ENCODE measurements around the gene INSYN2B.

INSYN2B gene

GRCh38 chr5:169875731-169876130 lies 104.6 kb downstream of the INSYN2B start:
- Histone ChIP-seq H2BK15ac (ENCODE audit: low read length) (no peak overlapping the region), H3K36me3 (replicated peaks in 1 of 2; ENCODE audit: control insufficient read depth in 2 of 2, insufficient read depth in 2 of 2, low read length in 2 of 2) (no peaks in the 10 kb centered on the region), H3K23ac (ENCODE audit: low read depth, low read length, poor library complexity) (no peak overlapping the region), H3K27me3 (ENCODE audit: control insufficient read depth in 3 of 3, insufficient read depth in 3 of 3, low read depth in 1 of 3, low read length in 3 of 3) (no peaks in the 10 kb centered on the region), H4K8ac (ENCODE audit: low read depth, low read length) (no peak overlapping the region), H3K9me3 (replicated peaks in 1 of 2; ENCODE audit: control insufficient read depth in 2 of 2, insufficient read depth in 1 of 2, low read depth in 1 of 2, low read length in 2 of 2) (no peaks in the 10 kb centered on the region), H3K4ac (ENCODE audit: low read length) (no peak overlapping the region), H3K4me2 (ENCODE audit: insufficient read depth, low read length, poor library complexity, severe bottlenecking) (no peak overlapping the region), H2BK120ac (ENCODE audit: low read depth, low read length) (no peak overlapping the region), H3K4me3 (ENCODE audit: low read length in 2 of 2) (no peak overlapping the region), H3K9ac (ENCODE audit: low read depth, low read length, poor library complexity) (no peak overlapping the region), H3K79me1 (ENCODE audit: low read depth, low read length) (no peaks in the 10 kb centered on the region), H2AFZ (ENCODE audit: low read length) (no peak overlapping the region), H3K18ac (ENCODE audit: low read length) (peak overlapping the region; percentile 29), H2AK5ac (ENCODE audit: low read depth, low read length) (no peak overlapping the region), H3K4me1 (ENCODE audit: control insufficient read depth in 2 of 2, insufficient read depth in 1 of 2, low read depth in 1 of 2, low read length in 2 of 2) (no peaks in the 10 kb centered on the region), H3K27ac (replicated peaks; ENCODE audit: low read length) (no peak overlapping the region), H2BK12ac (ENCODE audit: low read length) (no peak overlapping the region), H2BK5ac (ENCODE audit: low read length) (no peak overlapping the region), H3K14ac (ENCODE audit: low read length) (no peak overlapping the region), H4K91ac (ENCODE audit: low read depth, low read length, poor library complexity) (no peak overlapping the region)
- no CpG with 5 or more reads among the region's 4 CpGs for WGBS, 2 donors (ENCODE audit: extremely low coverage in 2 of 2, insufficient read length in 2 of 2, insufficient replicate concordance in 1 of 2)
- DNase-seq (ENCODE audit: low spot score): no peak

- no peak overlapping the region for H2BK15ac ChIP-seq (ENCODE audit: low read length)
- no peak overlapping the region for H3K4me3 ChIP-seq (ENCODE audit: low read length in 2 of 2)
- H4K8ac ChIP-seq (ENCODE audit: low read depth, low read length): no peak overlapping the region
- H2AK5ac ChIP-seq (ENCODE audit: low read depth, low read length): no peak overlapping the region
- H2BK120ac ChIP-seq (ENCODE audit: low read depth, low read length): no peak overlapping the region
- no peak overlapping the region for H3K9ac ChIP-seq (ENCODE audit: low read depth, low read length, poor library complexity)
- H3K27ac ChIP-seq (replicated peaks; ENCODE audit: low read length): no peak overlapping the region
- H4K91ac ChIP-seq (ENCODE audit: low read depth, low read length, poor library complexity): no peak overlapping the region
- H3K9me3 ChIP-seq (replicated peaks in 1 of 2; ENCODE audit: control insufficient read depth in 2 of 2, insufficient read depth in 1 of 2, low read depth in 1 of 2, low read length in 2 of 2): no peaks in the 10 kb centered on the region
- H3K4ac ChIP-seq (ENCODE audit: low read length): no peak overlapping the region
- H3K36me3 ChIP-seq (replicated peaks in 1 of 2; ENCODE audit: control insufficient read depth in 2 of 2, insufficient read depth in 2 of 2, low read length in 2 of 2): no peaks in the 10 kb centered on the region
- no peaks in the 10 kb centered on the region for H3K4me1 ChIP-seq (ENCODE audit: control insufficient read depth in 2 of 2, insufficient read depth in 1 of 2, low read depth in 1 of 2, low read length in 2 of 2)
- no CpG with 5 or more reads among the region's 8 CpGs for WGBS, 2 donors (ENCODE audit: extremely low coverage in 2 of 2, insufficient read length in 2 of 2, insufficient replicate concordance in 1 of 2)
- H3K18ac ChIP-seq (ENCODE audit: low read length): no peak overlapping the region
- no peak overlapping the region for H2BK5ac ChIP-seq (ENCODE audit: low read length)
- H3K14ac ChIP-seq (ENCODE audit: low read length): no peak overlapping the region
- no peaks in the 10 kb centered on the region for H3K27me3 ChIP-seq (ENCODE audit: control insufficient read depth in 3 of 3, insufficient read depth in 3 of 3, low read depth in 1 of 3, low read length in 3 of 3)
- no peak overlapping the region for H3K23ac ChIP-seq (ENCODE audit: low read depth, low read length, poor library complexity)
- no peaks in the 10 kb centered on the region for H3K79me1 ChIP-seq (ENCODE audit: low read depth, low read length)
- H2BK12ac ChIP-seq (ENCODE audit: low read length): no peak overlapping the region
- DNase-seq (ENCODE audit: low spot score): no peak
- H3K4me2 ChIP-seq (ENCODE audit: insufficient read depth, low read length, poor library complexity, severe bottlenecking): no peak overlapping the region
- no peak overlapping the region for H2AFZ ChIP-seq (ENCODE audit: low read length)
Measured at GRCh38 chr5:169875091-169875728, 105.1 kb downstream of the INSYN2B start.

GRCh38 chr5:169874621-169875020 lies 105.7 kb downstream of the INSYN2B start:
- Histone ChIP-seq H2AK5ac (ENCODE audit: low read depth, low read length) (no peak overlapping the region), H3K9ac (ENCODE audit: low read depth, low read length, poor library complexity) (no peak overlapping the region), H3K27me3 (ENCODE audit: control insufficient read depth in 3 of 3, insufficient read depth in 3 of 3, low read depth in 1 of 3, low read length in 3 of 3) (no peaks in the 10 kb centered on the region), H2BK12ac (ENCODE audit: low read length) (no peak overlapping the region), H2BK5ac (ENCODE audit: low read length) (no peak overlapping the region), H3K23ac (ENCODE audit: low read depth, low read length, poor library complexity) (no peak overlapping the region), H3K14ac (ENCODE audit: low read length) (no peak overlapping the region), H3K4ac (ENCODE audit: low read length) (no peak overlapping the region), H4K8ac (ENCODE audit: low read depth, low read length) (no peak overlapping the region), H3K4me2 (ENCODE audit: insufficient read depth, low read length, poor library complexity, severe bottlenecking) (no peak overlapping the region), H4K91ac (ENCODE audit: low read depth, low read length, poor library complexity) (no peak overlapping the region), H2BK120ac (ENCODE audit: low read depth, low read length) (no peak overlapping the region), H3K9me3 (replicated peaks in 1 of 2; ENCODE audit: control insufficient read depth in 2 of 2, insufficient read depth in 1 of 2, low read depth in 1 of 2, low read length in 2 of 2) (no peaks in the 10 kb centered on the region), H3K79me1 (ENCODE audit: low read depth, low read length) (no peaks in the 10 kb centered on the region), H3K36me3 (replicated peaks in 1 of 2; ENCODE audit: control insufficient read depth in 2 of 2, insufficient read depth in 2 of 2, low read length in 2 of 2) (no peaks in the 10 kb centered on the region), H3K4me3 (ENCODE audit: low read length in 2 of 2) (no peak overlapping the region), H2AFZ (ENCODE audit: low read length) (no peak overlapping the region), H3K4me1 (ENCODE audit: control insufficient read depth in 2 of 2, insufficient read depth in 1 of 2, low read depth in 1 of 2, low read length in 2 of 2) (peaks cover 0 to 4% of the 10 kb centered on the region in 2 donors), H3K18ac (ENCODE audit: low read length) (no peak overlapping the region), H2BK15ac (ENCODE audit: low read length) (no peak overlapping the region), H3K27ac (replicated peaks; ENCODE audit: low read length) (no peak overlapping the region)
- DNase-seq (ENCODE audit: low spot score): no peak
- no CpG with 5 or more reads among the region's 4 CpGs for WGBS, 2 donors (ENCODE audit: extremely low coverage in 2 of 2, insufficient read length in 2 of 2, insufficient replicate concordance in 1 of 2)

- Histone ChIP-seq H3K9ac (ENCODE audit: low read depth, low read length, poor library complexity) (no peak overlapping the region), H2BK120ac (ENCODE audit: low read depth, low read length) (no peak overlapping the region), H4K8ac (ENCODE audit: low read depth, low read length) (no peak overlapping the region), H2AFZ (ENCODE audit: low read length) (no peak overlapping the region), H3K23ac (ENCODE audit: low read depth, low read length, poor library complexity) (no peak overlapping the region), H3K18ac (ENCODE audit: low read length) (peak overlapping the region; percentile 40), H3K14ac (ENCODE audit: low read length) (no peak overlapping the region), H3K27me3 (ENCODE audit: control insufficient read depth in 3 of 3, insufficient read depth in 3 of 3, low read depth in 1 of 3, low read length in 3 of 3) (no peaks in the 10 kb centered on the region), H3K9me3 (replicated peaks in 1 of 2; ENCODE audit: control insufficient read depth in 2 of 2, insufficient read depth in 1 of 2, low read depth in 1 of 2, low read length in 2 of 2) (no peaks in the 10 kb centered on the region), H4K91ac (ENCODE audit: low read depth, low read length, poor library complexity) (no peak overlapping the region), H3K27ac (replicated peaks; ENCODE audit: low read length) (no peak overlapping the region), H3K4me1 (ENCODE audit: control insufficient read depth in 2 of 2, insufficient read depth in 1 of 2, low read depth in 1 of 2, low read length in 2 of 2) (peaks cover 2 to 11% of the 10 kb centered on the region in 2 donors), H2BK15ac (ENCODE audit: low read length) (no peak overlapping the region), H3K4me2 (ENCODE audit: insufficient read depth, low read length, poor library complexity, severe bottlenecking) (no peak overlapping the region), H3K4ac (ENCODE audit: low read length) (no peak overlapping the region), H2BK5ac (ENCODE audit: low read length) (no peak overlapping the region), H3K4me3 (ENCODE audit: low read length in 2 of 2) (no peak overlapping the region), H2BK12ac (ENCODE audit: low read length) (no peak overlapping the region), H2AK5ac (ENCODE audit: low read depth, low read length) (no peak overlapping the region), H3K36me3 (replicated peaks in 1 of 2; ENCODE audit: control insufficient read depth in 2 of 2, insufficient read depth in 2 of 2, low read length in 2 of 2) (no peaks in the 10 kb centered on the region), H3K79me1 (ENCODE audit: low read depth, low read length) (no peaks in the 10 kb centered on the region)
- no CpG with 5 or more reads among the region's 5 CpGs for WGBS, 2 donors (ENCODE audit: extremely low coverage in 2 of 2, insufficient read length in 2 of 2, insufficient replicate concordance in 1 of 2)
- DNase-seq (ENCODE audit: low spot score): no peak
Measured at GRCh38 chr5:169873642-169874041, 106.7 kb downstream of the INSYN2B start.

Measured in neuronal stem cell (in vitro differentiated cells).